Tibial artery (tissue), 4 donors: ENCODE measurements around the gene HPSE.
"Not testable (repeated sequence)": the region's sequence is repeated elsewhere in the genome, so short reads cannot be mapped to it uniquely, and the experiment has no call there.

ENCODE experiments used
- DNase-seq, 2 donors: peaks; one replicate each; pipeline ENCODE4 v3.0.0-alpha.2; 2019
- H3K27ac ChIP-seq, 2 donors: fragments of 200-600 bp; sonication (generic) in 1 of 2; 1 replicate in 1 of 2; 2 replicates in 1 of 2; pipeline ENCODE4 v1.5.1; 2018 to 2019; ENCODE audit warnings: mild to moderate bottlenecking in 1 of 2
- H3K27me3 ChIP-seq, 2 donors: fragments of 200-600 bp; sonication (generic) in 1 of 2; one replicate each; pipeline versions ENCODE4 v1.5.1 to v1.6.0; 2016 to 2019
- H3K36me3 ChIP-seq, 3 donors: fragments of 200-600 bp; sonication (generic) in 2 of 3; one replicate each; pipeline ENCODE4 v1.5.1; 2016 to 2019; ENCODE audit warnings: mild to moderate bottlenecking in 2 of 3
- H3K4me1 ChIP-seq, 4 donors: fragments of 200-600 bp; sonication (generic) in 2 of 4; 1 replicate in 3 of 4; 2 replicates in 1 of 4; pipeline ENCODE4 v1.5.1; 2016 to 2019
- H3K4me3 ChIP-seq, 2 donors: fragments of 200-600 bp; sonication (generic) in 1 of 2; 1 replicate in 1 of 2; 2 replicates in 1 of 2; pipeline ENCODE4 v1.5.1; 2018 to 2019; ENCODE audit warnings: mild to moderate bottlenecking in 2 of 2
- H3K9me3 ChIP-seq, 3 donors: fragments of 200-600 bp; sonication (generic) in 1 of 3; one replicate each; pipeline ENCODE4 v1.5.1; 2016 to 2019
- intact Hi-C: fragments of 100-400 bp; cut with DNase I; formaldehyde crosslinking; loops from one replicate; pipeline ENCODE4 v1.15.0; 2023; ENCODE audit warnings: low total_unique reads
- TF ChIP-seq, protein P1 (sequence below), 2 experiments: fragments of 200-600 bp in 1 of 2; fragments of 450-650 bp in 1 of 2; IDR thresholded peaks; one replicate each; pipeline ENCODE4 v1.5.1; 2017 to 2019; ENCODE audit warnings: antibody characterized with exemption in 2 of 2, mild to moderate bottlenecking in 1 of 2, moderate library complexity in 1 of 2

HPSE gene

GRCh38 chr4:83282049-83282535 lies 52.6 kb downstream of the HPSE start:
- Histone ChIP-seq H3K27ac (no peak overlapping the region), H3K4me3 (no peak overlapping the region), H3K9me3 (no peaks in the 10 kb centered on the region), H3K36me3 (peaks cover 0 to 6% (median 0%) of the 10 kb centered on the region in 3 donors), H3K27me3 (no peaks in the 10 kb centered on the region), H3K4me1 (peaks cover 0 to 17% (median 8%) of the 10 kb centered on the region in 4 donors)
- DNase-seq = no peak
- TF ChIP-seq, protein P1, sequence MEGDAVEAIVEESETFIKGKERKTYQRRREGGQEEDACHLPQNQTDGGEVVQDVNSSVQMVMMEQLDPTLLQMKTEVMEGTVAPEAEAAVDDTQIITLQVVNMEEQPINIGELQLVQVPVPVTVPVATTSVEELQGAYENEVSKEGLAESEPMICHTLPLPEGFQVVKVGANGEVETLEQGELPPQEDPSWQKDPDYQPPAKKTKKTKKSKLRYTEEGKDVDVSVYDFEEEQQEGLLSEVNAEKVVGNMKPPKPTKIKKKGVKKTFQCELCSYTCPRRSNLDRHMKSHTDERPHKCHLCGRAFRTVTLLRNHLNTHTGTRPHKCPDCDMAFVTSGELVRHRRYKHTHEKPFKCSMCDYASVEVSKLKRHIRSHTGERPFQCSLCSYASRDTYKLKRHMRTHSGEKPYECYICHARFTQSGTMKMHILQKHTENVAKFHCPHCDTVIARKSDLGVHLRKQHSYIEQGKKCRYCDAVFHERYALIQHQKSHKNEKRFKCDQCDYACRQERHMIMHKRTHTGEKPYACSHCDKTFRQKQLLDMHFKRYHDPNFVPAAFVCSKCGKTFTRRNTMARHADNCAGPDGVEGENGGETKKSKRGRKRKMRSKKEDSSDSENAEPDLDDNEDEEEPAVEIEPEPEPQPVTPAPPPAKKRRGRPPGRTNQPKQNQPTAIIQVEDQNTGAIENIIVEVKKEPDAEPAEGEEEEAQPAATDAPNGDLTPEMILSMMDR (IDR thresholded peaks at IDR 0.05) = peak; percentile 58 to 62
- intact Hi-C loops = loop anchor here (5.0 to 10.0 kb wide), 4 partner anchors 173 to 377 kb away; partner anchors contain the start of genes COPS4, HELQ, MRPS18C and THAP9

- intact Hi-C loops = loop anchor here (5.0 to 10.0 kb wide), 4 partner anchors 173 to 377 kb away; partner anchors contain the start of genes COPS4, HELQ, MRPS18C and THAP9
- H3K27ac ChIP-seq = no peak overlapping the region
Observed at GRCh38 chr4:83281307-83281706, 53.3 kb downstream of the HPSE start.

DNA sequence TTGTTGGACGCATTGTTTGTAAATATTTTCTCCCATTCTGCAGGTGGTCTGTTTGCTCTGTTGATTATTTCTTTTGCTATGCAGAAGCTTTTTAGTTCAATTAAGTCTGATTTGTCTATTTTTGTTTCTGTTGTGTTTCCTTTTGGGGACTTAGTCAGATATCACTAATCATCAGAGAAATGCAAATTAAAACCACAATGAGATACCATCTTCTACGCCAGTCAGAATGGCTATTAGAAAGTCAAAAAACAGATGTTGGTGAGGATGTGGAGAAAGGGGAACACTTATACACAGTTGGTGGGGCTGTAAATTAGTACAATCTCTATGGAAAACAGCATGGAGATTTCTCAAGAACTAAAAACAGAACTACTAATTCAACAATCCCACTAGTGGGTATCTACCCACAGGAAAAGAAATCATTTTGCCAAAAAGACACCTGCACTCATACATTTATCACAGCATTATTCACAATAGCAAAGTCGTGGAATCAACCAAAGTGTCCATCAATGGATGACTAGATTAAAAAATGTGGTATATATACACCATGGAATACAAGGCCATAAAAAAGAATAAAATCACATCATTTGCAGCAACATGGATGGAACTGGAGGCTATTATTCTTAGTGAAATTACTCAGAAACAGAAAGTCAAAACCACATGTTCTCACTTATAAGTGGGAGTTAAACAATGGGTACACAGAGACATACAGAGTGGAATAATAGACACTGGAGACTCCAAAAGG lies 58.2 kb downstream of the HPSE start:
- peaks cover 0 to 6% (median 5%) of the 10 kb centered on the region in 3 donors for H3K36me3 ChIP-seq
- no peaks in the 10 kb centered on the region for H3K4me1 ChIP-seq
- TF ChIP-seq, protein P1 (IDR thresholded peaks at IDR 0.05) = no peak

More at GRCh38 chr4:83281307-83281706, 53.3 kb downstream of the HPSE start:
- DNase-seq = no peak
- Histone ChIP-seq H3K9me3 (no peaks in the 10 kb centered on the region), H3K36me3 (peaks cover 0 to 6% (median 0%) of the 10 kb centered on the region in 3 donors), H3K27me3 (no peaks in the 10 kb centered on the region), H3K4me3 (no peak overlapping the region), H3K4me1 (peaks cover 0 to 17% (median 8%) of the 10 kb centered on the region in 4 donors)
- TF ChIP-seq, protein P1 (IDR thresholded peaks at IDR 0.05) = no peak

DNA sequence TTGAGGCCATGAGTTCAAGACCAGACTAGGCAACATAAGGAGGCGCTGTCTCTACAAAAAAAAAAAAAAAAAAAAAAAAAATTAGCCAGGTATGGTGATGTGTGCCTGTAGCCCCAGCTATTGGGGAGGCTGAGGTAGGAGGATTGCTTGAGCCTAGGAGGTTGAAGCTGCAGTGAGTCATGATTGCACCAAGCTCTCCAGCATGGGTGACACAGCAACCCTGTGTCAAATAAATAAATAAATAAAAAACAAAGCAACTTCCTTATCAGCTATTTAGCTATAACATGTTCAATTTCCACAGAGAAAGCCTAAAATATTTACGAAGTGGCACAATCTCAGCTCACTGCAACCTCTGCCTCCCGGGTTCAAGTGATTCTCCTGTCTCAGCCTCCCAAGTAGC lies 60.7 kb downstream of the HPSE start:
- not testable (repeated sequence) for H3K27me3 ChIP-seq, H3K36me3 ChIP-seq, H3K4me1 ChIP-seq, DNase-seq, H3K9me3 ChIP-seq, H3K27ac ChIP-seq, H3K4me3 ChIP-seq
- intact Hi-C loops = loop anchor here (5.0 kb wide), 1 partner anchor 812 kb away; no protein-coding TSS in a partner anchor

More for the DNA sequence above, 58.2 kb downstream of the HPSE start:
- no peaks in the 10 kb centered on the region for H3K27me3 ChIP-seq
- no peak overlapping the region for H3K27ac ChIP-seq
- no peak overlapping the region for H3K4me3 ChIP-seq
- intact Hi-C loops = no loop called here
- no peak for DNase-seq
- no peaks in the 10 kb centered on the region for H3K9me3 ChIP-seq

DNA sequence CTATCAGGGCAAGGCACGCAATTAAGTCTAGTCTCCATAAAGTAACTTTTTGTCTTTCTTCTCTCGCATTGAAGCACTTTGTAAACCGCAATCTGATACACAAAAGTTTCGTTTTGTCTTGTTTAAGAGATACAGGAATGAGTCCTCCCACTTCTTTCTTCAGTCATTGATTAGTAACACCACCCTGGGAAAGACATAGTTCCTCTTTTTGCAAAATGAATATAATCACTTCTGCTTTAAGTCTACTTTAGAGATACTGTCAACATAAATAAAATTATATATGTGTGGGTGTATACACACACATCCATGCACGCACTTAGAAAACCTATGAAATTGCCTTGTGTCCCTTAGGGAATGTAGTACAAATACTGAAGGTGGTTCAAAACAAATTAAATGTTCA lies 61.7 kb downstream of the HPSE start:
- no peak for DNase-seq
- TF ChIP-seq, protein P1 (IDR thresholded peaks at IDR 0.05) = no peak
- H3K9me3 ChIP-seq = no peaks in the 10 kb centered on the region
- no peaks in the 10 kb centered on the region for H3K27me3 ChIP-seq
- peaks cover 0 to 7% (median 5%) of the 10 kb centered on the region in 3 donors for H3K36me3 ChIP-seq
- no peaks in the 10 kb centered on the region for H3K4me1 ChIP-seq
- no peak overlapping the region for H3K4me3 ChIP-seq
- intact Hi-C loops = loop anchor here (5.0 kb wide), 1 partner anchor 811 kb away; no protein-coding TSS in a partner anchor
- no peak overlapping the region for H3K27ac ChIP-seq

- Histone ChIP-seq H3K9me3 (no peaks in the 10 kb centered on the region), H3K27me3 (no peaks in the 10 kb centered on the region), H3K36me3 (peaks cover 0 to 14% (median 9%) of the 10 kb centered on the region in 3 donors), H3K27ac (no peak overlapping the region), H3K4me3 (no peak overlapping the region), H3K4me1 (no peaks in the 10 kb centered on the region)
- TF ChIP-seq, protein P1 (IDR thresholded peaks at IDR 0.05) = no peak
- DNase-seq = no peak
- intact Hi-C loops = no loop called here
Observed at GRCh38 chr4:83269256-83269655, 65.4 kb downstream of the HPSE start.
